Stimulated activated naive CD8-positive, alpha-beta T cell treated with anti-CD3 and anti-CD28 coated beads, Interleukin-15, amount 100 ng/mL, for 72 hours (primary cell): Measurements from ENCODE around the gene DNMT3A.
A peak's percentile ranks its signal among the peaks of the same experiment; 100 is the strongest.

Experiments
- ATAC-seq: fragments of 150-1000 bp; cut with Tn5 transposase; 2 replicates; pipeline ENCODE4 v1.10.0; 2021; ENCODE audit warnings: mild to moderate bottlenecking, moderate library complexity
- DNase-seq, 2 donors: peaks; one replicate each; pipeline ENCODE4 v3.0.0; 2021 to 2022
- H3K27ac Mint-ChIP-seq, 2 donors: one replicate each; pipeline ENCODE4 v1.8.0; 2022; ENCODE audit warnings: mild to moderate bottlenecking in 2 of 2, mixed read lengths in 2 of 2, moderate library complexity in 2 of 2
- H3K27me3 Mint-ChIP-seq: one replicate; pipeline ENCODE4 v1.8.0; 2022; ENCODE audit warnings: mixed read lengths
- H3K4me1 Mint-ChIP-seq: one replicate; pipeline ENCODE4 v1.8.0; 2022; ENCODE audit warnings: mild to moderate bottlenecking, mixed read lengths
- H3K4me3 Mint-ChIP-seq, 2 donors: one replicate each; pipeline ENCODE4 v1.8.0; 2022; ENCODE audit warnings: mild to moderate bottlenecking in 2 of 2, mixed read lengths in 2 of 2, moderate library complexity in 1 of 2
- H3K9me3 Mint-ChIP-seq, 2 donors: one replicate each; pipeline ENCODE4 v1.8.0; 2022; ENCODE audit warnings: mixed read lengths in 2 of 2

DNMT3A gene

GRCh38 chr2:25300001-25300400, 41.7 kb downstream of the DNMT3A start:
- DNase-seq (no peak), ATAC-seq (no peak)
- no peaks in the 10 kb centered on the region for H3K27me3 Mint-ChIP-seq
- peaks cover 97% of the 10 kb centered on the region for H3K4me1 Mint-ChIP-seq
- H3K27ac Mint-ChIP-seq: no peak overlapping the region
- no peaks in the 10 kb centered on the region for H3K9me3 Mint-ChIP-seq
- H3K4me3 Mint-ChIP-seq: no peak overlapping the region

GRCh38 chr2:25298776-25299431, 42.8 kb downstream of the DNMT3A start:
- ATAC-seq: no peak
- Mint-ChIP-seq H3K9me3 (no peaks in the 10 kb centered on the region), H3K27me3 (no peaks in the 10 kb centered on the region), H3K4me3 (no peak overlapping the region), H3K4me1 (peaks cover 97% of the 10 kb centered on the region), H3K27ac (peak overlapping the region in 1 of 2 donors; percentile 89)
- DNase-seq: no peak

- H3K27me3 Mint-ChIP-seq: no peaks in the 10 kb centered on the region
- no peak for ATAC-seq
- no peak overlapping the region for H3K27ac Mint-ChIP-seq
These were observed 44.0 kb downstream of the DNMT3A start for GRCh38 chr2:25297738-25298137.

GRCh38 chr2:25295621-25296020, 46.1 kb downstream of the DNMT3A start:
- Mint-ChIP-seq H3K9me3 (no peaks in the 10 kb centered on the region), H3K4me3 (peak overlapping the region; percentile 74 to 80), H3K27me3 (no peaks in the 10 kb centered on the region), H3K27ac (peak overlapping the region; percentile 81 to 91), H3K4me1 (peaks cover 97% of the 10 kb centered on the region)
- ATAC-seq: peak; percentile 11
- no peak for DNase-seq

More at GRCh38 chr2:25297738-25298137, 44.0 kb downstream of the DNMT3A start:
- DNase-seq: no peak
- Mint-ChIP-seq H3K9me3 (no peaks in the 10 kb centered on the region), H3K4me1 (peaks cover 97% of the 10 kb centered on the region), H3K4me3 (no peak overlapping the region)

GRCh38 chr2:25294573-25295462, 46.9 kb downstream of the DNMT3A start:
- H3K27ac Mint-ChIP-seq: peak overlapping the region; percentile 89 to 91
- ATAC-seq: peak; percentile 95
- no peaks in the 10 kb centered on the region for H3K27me3 Mint-ChIP-seq
- H3K9me3 Mint-ChIP-seq: no peaks in the 10 kb centered on the region
- DNase-seq: peak; percentile 62 to 80
- peaks cover 99% of the 10 kb centered on the region for H3K4me1 Mint-ChIP-seq
- H3K4me3 Mint-ChIP-seq: peak overlapping the region; percentile 74 to 80

GRCh38 chr2:25293958-25294562, 47.7 kb downstream of the DNMT3A start:
- no peaks in the 10 kb centered on the region for H3K9me3 Mint-ChIP-seq
- DNase-seq (no peak), ATAC-seq (peak; percentile 6)
- peak overlapping the region; percentile 74 to 80 for H3K4me3 Mint-ChIP-seq
- H3K4me1 Mint-ChIP-seq: peaks cover 96% of the 10 kb centered on the region
- no peaks in the 10 kb centered on the region for H3K27me3 Mint-ChIP-seq
- peak overlapping the region; percentile 72 to 89 for H3K27ac Mint-ChIP-seq

- Mint-ChIP-seq H3K9me3 (no peaks in the 10 kb centered on the region), H3K4me3 (peak overlapping the region in 1 of 2 donors; percentile 27), H3K27me3 (no peaks in the 10 kb centered on the region), H3K27ac (peak overlapping the region in 1 of 2 donors; percentile 80), H3K4me1 (peaks cover 88% of the 10 kb centered on the region)
- ATAC-seq: no peak
- no peak for DNase-seq
These were observed 48.6 kb downstream of the DNMT3A start for GRCh38 chr2:25293145-25293544.

- peaks cover 83% of the 10 kb centered on the region for H3K4me1 Mint-ChIP-seq
- peak overlapping the region in 1 of 2 donors; percentile 46 for H3K4me3 Mint-ChIP-seq
- H3K9me3 Mint-ChIP-seq: no peaks in the 10 kb centered on the region
- H3K27me3 Mint-ChIP-seq: no peaks in the 10 kb centered on the region
- no peak for DNase-seq
- H3K27ac Mint-ChIP-seq: peak overlapping the region in 1 of 2 donors; percentile 56
- ATAC-seq: no peak
These were observed 49.3 kb downstream of the DNMT3A start for GRCh38 chr2:25292408-25292807.

GRCh38 chr2:25290811-25291495, 50.8 kb downstream of the DNMT3A start:
- DNase-seq (no peak), ATAC-seq (no peak)
- H3K9me3 Mint-ChIP-seq: no peaks in the 10 kb centered on the region
- no peaks in the 10 kb centered on the region for H3K27me3 Mint-ChIP-seq
- H3K27ac Mint-ChIP-seq: peak overlapping the region in 1 of 2 donors; percentile 5
- no peak overlapping the region for H3K4me3 Mint-ChIP-seq
- H3K4me1 Mint-ChIP-seq: peaks cover 83% of the 10 kb centered on the region

- ATAC-seq (no peak), DNase-seq (no peak)
- H3K27ac Mint-ChIP-seq: peak overlapping the region; percentile 97 to 98
- H3K4me3 Mint-ChIP-seq: peak overlapping the region; percentile 75 to 76
- H3K9me3 Mint-ChIP-seq: no peaks in the 10 kb centered on the region
- H3K27me3 Mint-ChIP-seq: no peaks in the 10 kb centered on the region
- H3K4me1 Mint-ChIP-seq: peaks cover 66% of the 10 kb centered on the region
These were observed 54.8 kb downstream of the DNMT3A start for GRCh38 chr2:25286723-25287483.

GRCh38 chr2:25286025-25286400, 55.7 kb downstream of the DNMT3A start:
- ATAC-seq: peak; percentile 100
- peak; percentile 65 to 80 for DNase-seq
- no peaks in the 10 kb centered on the region for H3K27me3 Mint-ChIP-seq

GRCh38 chr2:25285265-25286024, 56.3 kb downstream of the DNMT3A start:
- Mint-ChIP-seq H3K4me3 (peak overlapping the region; percentile 75 to 76), H3K4me1 (peaks cover 64% of the 10 kb centered on the region), H3K9me3 (no peaks in the 10 kb centered on the region)

More at GRCh38 chr2:25286025-25286400, 55.7 kb downstream of the DNMT3A start:
- Mint-ChIP-seq H3K9me3 (no peaks in the 10 kb centered on the region), H3K27ac (peak overlapping the region; percentile 97 to 98), H3K4me3 (peak overlapping the region; percentile 75 to 76), H3K4me1 (peaks cover 64% of the 10 kb centered on the region)

GRCh38 chr2:25284756-25285155, 57.0 kb downstream of the DNMT3A start:
- Mint-ChIP-seq H3K27me3 (no peaks in the 10 kb centered on the region), H3K27ac (peak overlapping the region in 1 of 2 donors; percentile 76), H3K4me1 (peaks cover 64% of the 10 kb centered on the region), H3K9me3 (no peaks in the 10 kb centered on the region), H3K4me3 (no peak overlapping the region)
- ATAC-seq (no peak), DNase-seq (no peak)

More at GRCh38 chr2:25285265-25286024, 56.3 kb downstream of the DNMT3A start:
- ATAC-seq (no peak), DNase-seq (no peak)
- peak overlapping the region; percentile 97 to 98 for H3K27ac Mint-ChIP-seq
- no peaks in the 10 kb centered on the region for H3K27me3 Mint-ChIP-seq

- H3K4me3 Mint-ChIP-seq: no peak overlapping the region
- H3K9me3 Mint-ChIP-seq: no peaks in the 10 kb centered on the region
- ATAC-seq (no peak), DNase-seq (no peak)
- H3K27ac Mint-ChIP-seq: no peak overlapping the region
- no peaks in the 10 kb centered on the region for H3K27me3 Mint-ChIP-seq
- peaks cover 68% of the 10 kb centered on the region for H3K4me1 Mint-ChIP-seq
These were observed 57.8 kb downstream of the DNMT3A start for GRCh38 chr2:25283921-25284320.
